GM19468 (cell line): Measurements from ENCODE around the gene FOXO4.
A peak's percentile ranks its signal among the peaks of the same experiment; 100 is the strongest.
"Not testable (repeated sequence)": the region's sequence is repeated elsewhere in the genome, so short reads cannot be mapped to it uniquely, and the experiment has no call there.

ENCODE experiments used
- ATAC-seq: cut with Tn5 transposase; IDR thresholded peaks from one replicate; pipeline ENCODE4 v1.9.1; 2021; ENCODE audit warnings: mild to moderate bottlenecking, moderate library complexity, moderate number of reproducible peaks; ENCODE audit not compliant: unreplicated experiment; ENCODE audit errors: extremely low read depth

The FOXO4 gene

GRCh38 chrX:71095555-71095980 is at the start of gene FOXO4:
TSS of gene FOXO4 (plus strand) at chrX:71095851. CDS start at chrX:71096529, 678 bp downstream.
- peak; percentile 45 for ATAC-seq

- not testable (repeated sequence) for ATAC-seq
These were observed 47.8 kb upstream of the FOXO4 start for GRCh38 chrX:71047891-71048290.

GRCh38 chrX:71052721-71053120 is 42.9 kb upstream of the FOXO4 start:
- no peak for ATAC-seq

GRCh38 chrX:71053217-71053621 is 42.4 kb upstream of the FOXO4 start:
- no peak for ATAC-seq

- no peak for ATAC-seq
These were observed 38.8 kb upstream of the FOXO4 start for GRCh38 chrX:71056867-71057266.

- no peak for ATAC-seq
These were observed 37.7 kb upstream of the FOXO4 start for GRCh38 chrX:71057848-71058530.

- no peak for ATAC-seq
These were observed 35.5 kb upstream of the FOXO4 start for GRCh38 chrX:71060127-71060526.

- ATAC-seq, result no peak
These were observed 28.6 kb upstream of the FOXO4 start for GRCh38 chrX:71067089-71067488.

- no peak for ATAC-seq
These were observed 28.0 kb upstream of the FOXO4 start for GRCh38 chrX:71067712-71068043.

- ATAC-seq, result peak; percentile 96
These were observed 27.4 kb upstream of the FOXO4 start, which contains the start of gene SNX12 for GRCh38 chrX:71068044-71068918. TSS of gene SNX12 (minus strand) at chrX:71068334. CDS start at chrX:71068306, 28 bp downstream.

GRCh38 chrX:71070531-71070930 is 25.1 kb upstream of the FOXO4 start:
- ATAC-seq, result no peak

- no peak for ATAC-seq
These were observed 14.1 kb upstream of the FOXO4 start for GRCh38 chrX:71081330-71082123.

- ATAC-seq, result no peak
These were observed 13.5 kb upstream of the FOXO4 start for GRCh38 chrX:71082124-71082647.

GRCh38 chrX:71082822-71083221 is 12.8 kb upstream of the FOXO4 start:
- ATAC-seq, result no peak

GRCh38 chrX:71085900-71086299 is 9.8 kb upstream of the FOXO4 start:
- no peak for ATAC-seq

GRCh38 chrX:71091263-71091662 is 4.4 kb upstream of the FOXO4 start:
- no peak for ATAC-seq

GRCh38 chrX:71095033-71095432 is 618 bp upstream of the FOXO4 start:
- no peak for ATAC-seq

GRCh38 chrX:71095981-71096759 is 519 bp downstream of the FOXO4 start:
- ATAC-seq, result no peak

GRCh38 chrX:71096760-71097032 is 1.0 kb downstream of the FOXO4 start:
- ATAC-seq, result no peak

GRCh38 chrX:71098302-71098701 is 2.7 kb downstream of the FOXO4 start:
- no peak for ATAC-seq
